GM10847 (cell line): ENCODE measurements around the gene NPAP1.

Experiments
- POLR2A ChIP-seq: IDR thresholded peaks from 2 replicates; pipeline ENCODE4 v1.6.1; 2011; ENCODE audit not compliant: insufficient read length; ENCODE audit errors: extremely low read depth

NPAP1 gene

GRCh38 chr15:24675332-24676144 is at the start of gene NPAP1:
NPAP1 (plus strand) TSS chr15:24675775; CDS start chr15:24675868, 93 bp downstream.
- no peak for TF ChIP-seq POLR2A

GRCh38 chr15:24627443-24627842 is 48.1 kb upstream of the NPAP1 start:
- TF ChIP-seq POLR2A, result no peak

GRCh38 chr15:24633082-24633481 is 42.5 kb upstream of the NPAP1 start:
- TF ChIP-seq POLR2A, result no peak

- TF ChIP-seq POLR2A, result no peak
Observed at GRCh38 chr15:24645627-24646026, 29.9 kb upstream of the NPAP1 start.

GRCh38 chr15:24659622-24660021 is 16.0 kb upstream of the NPAP1 start:
- TF ChIP-seq POLR2A, result no peak

GRCh38 chr15:24662991-24663390 is 12.6 kb upstream of the NPAP1 start:
- TF ChIP-seq POLR2A, result no peak

- no peak for TF ChIP-seq POLR2A
Observed at GRCh38 chr15:24676431-24676830, 856 bp downstream of the NPAP1 start.

GRCh38 chr15:24678485-24678884 is 2.9 kb downstream of the NPAP1 start:
- TF ChIP-seq POLR2A, result no peak

- TF ChIP-seq POLR2A, result no peak
Observed at GRCh38 chr15:24682002-24682401, 6.4 kb downstream of the NPAP1 start.

GRCh38 chr15:24683736-24684135 is 8.2 kb downstream of the NPAP1 start:
- TF ChIP-seq POLR2A, result no peak

GRCh38 chr15:24684313-24684712 is 8.7 kb downstream of the NPAP1 start:
- no peak for TF ChIP-seq POLR2A

GRCh38 chr15:24696201-24696600 is 20.6 kb downstream of the NPAP1 start:
- no peak for TF ChIP-seq POLR2A

GRCh38 chr15:24696842-24697241 is 21.3 kb downstream of the NPAP1 start:
- no peak for TF ChIP-seq POLR2A

GRCh38 chr15:24718289-24719082 is 42.9 kb downstream of the NPAP1 start:
- no peak for TF ChIP-seq POLR2A

GRCh38 chr15:24729760-24730159 is 54.2 kb downstream of the NPAP1 start:
- TF ChIP-seq POLR2A, result no peak
